SK-N-MC (cell line): ENCODE data around the gene CYP19A1.

Experiments used
- EZH2 ChIP-seq: fragments of 200-600 bp; sonication (generic); IDR thresholded peaks from one replicate; pipeline ENCODE4 v1.6.1; 2017; ENCODE audit warnings: antibody characterized with exemption
- POLR2AphosphoS5 ChIP-seq: IDR thresholded peaks from 2 replicates; pipeline ENCODE4 v1.6.1; 2012; ENCODE audit warnings: mild to moderate bottlenecking, low read depth, low read length, borderline replicate concordance

GRCh38 chr15:51262463-51262862 is 75.9 kb downstream of the CYP19A1 start:
- TF ChIP-seq EZH2 = no peak
- TF ChIP-seq POLR2AphosphoS5 = no peak
